GM18951 (cell line): ENCODE results near the gene MGMT.

ENCODE experiments used
- POLR2A ChIP-seq: IDR thresholded peaks from 4 replicates; pipeline ENCODE4 v1.6.1; 2011; ENCODE audit warnings: mild to moderate bottlenecking; ENCODE audit not compliant: insufficient read length, insufficient read depth; ENCODE audit errors: extremely low read depth
- in situ Hi-C: fragments of 300-500 bp; cut with MboI; formaldehyde crosslinking; loops from one replicate; pipeline ENCODE4 v1.12.0; 2022; ENCODE audit warnings: low sequenced_read_pairs, mixed read lengths, inconsistent platforms; ENCODE audit not compliant: unreplicated experiment

MGMT gene

GRCh38 chr10:129552119-129552518 is 85.1 kb downstream of the MGMT start:
- TF ChIP-seq POLR2A, result no peak
- in situ Hi-C loops, result no loop called here

GRCh38 chr10:129553928-129554327 is 86.9 kb downstream of the MGMT start:
- in situ Hi-C loops, result no loop called here
- no peak for TF ChIP-seq POLR2A

DNA sequence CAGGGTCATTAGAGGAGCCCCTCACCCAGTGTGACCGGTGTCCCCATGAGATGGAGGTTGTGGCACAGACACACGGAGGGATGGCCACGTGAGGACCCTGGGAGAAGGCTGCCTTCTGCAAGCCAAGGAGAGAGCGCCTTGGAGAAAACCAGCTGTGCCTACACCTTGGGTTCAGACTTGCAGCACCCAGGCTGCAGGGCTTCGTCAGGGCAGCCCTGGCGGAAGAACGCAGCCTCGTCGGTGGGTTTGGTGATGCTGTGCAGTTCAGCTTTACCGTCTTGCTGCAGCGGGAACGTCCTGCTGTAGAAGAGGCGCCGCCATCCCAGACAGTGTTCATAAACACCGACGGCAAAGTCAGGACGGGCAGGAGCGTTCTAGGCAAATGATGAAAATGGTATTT is 89.3 kb downstream of the MGMT start:
- no peak for TF ChIP-seq POLR2A

DNA sequence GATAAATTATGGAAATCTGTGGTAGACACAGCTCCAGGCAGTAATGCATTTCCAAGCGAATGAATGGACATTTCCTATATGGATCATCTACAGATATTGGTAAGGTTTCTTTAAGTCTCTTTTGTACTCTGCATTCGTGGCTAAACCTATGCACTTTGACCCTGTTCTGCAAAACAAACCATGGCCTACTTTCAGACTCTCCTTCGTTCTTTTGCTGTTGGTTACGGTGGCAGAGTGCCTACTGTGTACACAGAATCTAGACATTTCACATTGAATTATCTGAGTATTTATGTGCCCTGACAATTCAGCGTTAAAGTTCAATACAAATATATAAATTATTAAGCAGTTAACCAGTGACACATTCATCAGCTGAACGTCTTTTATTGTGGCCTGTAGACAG is 93.3 kb downstream of the MGMT start:
- TF ChIP-seq POLR2A, result no peak
- in situ Hi-C loops, result no loop called here

More for the DNA sequence above, 89.3 kb downstream of the MGMT start:
- in situ Hi-C loops, result no loop called here

- in situ Hi-C loops, result no loop called here
Observed at GRCh38 chr10:129562487-129562886, 95.4 kb downstream of the MGMT start.

DNA sequence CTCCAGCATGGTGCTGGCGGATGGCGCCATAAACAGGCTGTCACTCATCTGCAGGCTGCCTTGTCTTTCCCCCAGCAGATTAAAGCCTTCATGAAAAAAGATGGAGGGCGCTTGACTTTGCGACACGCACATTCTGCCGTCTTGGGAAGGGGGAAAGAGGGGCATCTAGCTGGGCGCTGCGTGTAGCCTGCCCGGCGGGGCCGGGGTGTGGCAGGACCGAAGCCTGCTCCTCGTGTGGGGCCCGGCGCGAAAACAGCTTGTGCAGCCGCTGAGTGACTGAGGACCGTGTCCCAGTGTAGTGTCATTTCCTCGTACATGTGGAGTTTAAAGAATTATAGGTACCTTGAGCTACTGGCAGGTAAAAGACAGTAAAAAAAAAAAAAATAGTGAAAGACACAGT is 97.9 kb downstream of the MGMT start:
- in situ Hi-C loops, result no loop called here
- no peak for TF ChIP-seq POLR2A

More at GRCh38 chr10:129562487-129562886, 95.4 kb downstream of the MGMT start:
- no peak for TF ChIP-seq POLR2A

GRCh38 chr10:129568583-129569344 is 101.7 kb downstream of the MGMT start:
- in situ Hi-C loops, result no loop called here

GRCh38 chr10:129570185-129570584 is 103.1 kb downstream of the MGMT start:
- TF ChIP-seq POLR2A, result no peak
- in situ Hi-C loops, result no loop called here

More at GRCh38 chr10:129568583-129569344, 101.7 kb downstream of the MGMT start:
- no peak for TF ChIP-seq POLR2A

- TF ChIP-seq POLR2A, result no peak
- in situ Hi-C loops, result no loop called here
Observed at GRCh38 chr10:129579228-129579627, 112.2 kb downstream of the MGMT start.

DNA sequence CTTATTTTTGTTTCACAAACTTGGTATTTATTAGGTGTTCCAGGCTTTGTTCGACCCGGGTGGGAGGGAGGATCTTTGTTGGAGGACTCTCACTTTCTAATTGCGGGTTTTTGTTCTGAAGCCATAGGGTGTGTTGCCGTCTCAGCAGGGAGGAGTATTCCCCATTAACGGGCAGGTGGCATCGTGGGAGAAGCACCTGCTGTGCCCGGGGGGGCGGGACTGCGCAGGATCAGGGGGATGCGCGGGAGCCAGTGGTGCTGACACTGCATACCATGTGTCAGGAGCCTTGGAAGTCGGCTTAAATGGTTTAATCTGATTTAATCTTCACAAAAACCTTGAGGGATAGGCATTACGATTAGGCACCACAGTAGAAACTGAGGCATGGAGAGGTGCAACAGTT is 113.0 kb downstream of the MGMT start:
- in situ Hi-C loops, result no loop called here
- no peak for TF ChIP-seq POLR2A

- no peak for TF ChIP-seq POLR2A
- in situ Hi-C loops, result no loop called here
Observed at GRCh38 chr10:129580901-129581300, 113.9 kb downstream of the MGMT start.

GRCh38 chr10:129581827-129582411 is 114.9 kb downstream of the MGMT start:
- no peak for TF ChIP-seq POLR2A
- in situ Hi-C loops, result no loop called here

DNA sequence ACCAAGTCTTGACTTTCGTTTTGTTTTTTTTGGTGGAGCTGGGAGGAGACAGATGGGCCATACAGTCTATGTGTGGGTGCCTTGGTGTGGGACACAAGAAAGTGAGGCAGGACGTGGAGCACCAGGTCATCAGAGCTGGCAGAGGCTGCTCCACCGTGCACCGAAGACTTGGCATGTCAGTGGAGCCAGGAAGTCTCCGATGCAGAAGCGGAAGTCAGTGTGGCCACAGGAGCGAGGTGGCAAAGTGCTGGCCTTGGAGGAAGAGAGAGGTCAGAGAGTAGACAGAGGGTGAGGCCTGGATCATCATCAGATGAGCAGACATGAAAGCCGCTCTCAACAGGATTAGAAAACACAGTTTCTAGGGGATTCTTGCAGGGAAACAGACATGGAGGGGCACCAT is 116.8 kb downstream of the MGMT start:
- in situ Hi-C loops, result no loop called here
- TF ChIP-seq POLR2A, result no peak

DNA sequence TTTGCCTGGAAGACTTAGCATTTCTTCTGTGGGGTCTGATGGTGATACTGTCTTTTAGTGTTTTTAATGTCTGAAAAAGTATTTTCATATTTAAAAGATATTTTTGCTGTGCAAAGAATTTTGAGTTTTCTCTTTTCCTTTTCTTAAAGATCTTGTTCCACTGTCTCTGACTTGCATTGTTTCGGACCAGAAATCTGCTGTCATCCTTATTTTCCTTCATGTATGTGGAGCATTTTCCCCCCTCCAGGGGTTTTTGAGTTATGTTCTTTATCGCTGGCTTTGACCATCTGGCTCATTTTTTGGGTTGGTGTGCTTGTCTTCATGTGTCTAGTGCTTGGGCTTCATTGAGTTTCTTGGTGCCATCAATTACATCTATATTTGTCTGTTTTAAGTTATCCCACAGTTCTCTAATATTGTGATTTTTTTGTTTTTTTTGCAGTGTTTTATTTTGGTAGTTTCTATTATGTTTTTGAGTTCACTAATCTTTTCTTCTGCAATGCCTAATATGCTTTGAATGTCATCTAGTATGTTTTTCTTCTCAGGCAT is 119.9 kb downstream of the MGMT start:
- in situ Hi-C loops, result no loop called here
- TF ChIP-seq POLR2A, result no peak

GRCh38 chr10:129589546-129589945 is 122.5 kb downstream of the MGMT start:
- in situ Hi-C loops, result no loop called here
- TF ChIP-seq POLR2A, result no peak
